Measurements from ENCODE around the gene DNAAF9. TPM values are rescaled to one million over a fixed set of nuclear protein-coding genes. Genes with fewer than 3 reads are reported as not detected.

Gene DNAAF9
- total RNA-seq, 4 donors from 2014 or later: 42.3 to 56.6 (median 46.3) TPM

- Histone ChIP-seq H3K4me1 (no peaks in the 10 kb centered on the region), H3K36me3 (no peaks in the 10 kb centered on the region), H3K9me3 (no peaks in the 10 kb centered on the region), H3K27me3 (no peaks in the 10 kb centered on the region), H3K27ac (no peak overlapping the region), H3K4me3 (no peak overlapping the region)
- in situ Hi-C loops (cut with MboI; ENCODE audit: low sequenced_read_pairs in 4 of 4) (no loop called here), intact Hi-C loops (cut with DNase I; ENCODE audit: low total_unique reads) (no loop called here)
- no peak for TF ChIP-seq POLR2A (IDR thresholded peaks at IDR 0.05)
- no peak for TF ChIP-seq CTCF (IDR thresholded peaks at IDR 0.05 in 4 of 5, conservative IDR thresholded peaks at IDR 0.05 in 1 of 5)
- ATAC-seq: no peak
- no peak for DNase-seq
These were observed 44.7 kb upstream of the DNAAF9 start for GRCh38 chr20:3452136-3452535.

- TF ChIP-seq CTCF (IDR thresholded peaks at IDR 0.05 in 4 of 5, conservative IDR thresholded peaks at IDR 0.05 in 1 of 5) (no peak), POLR2A (IDR thresholded peaks at IDR 0.05) (no peak)
- no peak for DNase-seq
- in situ Hi-C loops (cut with MboI; ENCODE audit: low sequenced_read_pairs in 4 of 4) (no loop called here), intact Hi-C loops (cut with DNase I; ENCODE audit: low total_unique reads) (no loop called here)
- no peaks in the 10 kb centered on the region for H3K27me3 ChIP-seq
- no peaks in the 10 kb centered on the region for H3K9me3 ChIP-seq
- ATAC-seq: no peak
- no peak overlapping the region for H3K27ac ChIP-seq
- H3K36me3 ChIP-seq: no peaks in the 10 kb centered on the region
- H3K4me1 ChIP-seq: no peaks in the 10 kb centered on the region
- no peak overlapping the region for H3K4me3 ChIP-seq
These were observed 41.9 kb upstream of the DNAAF9 start for GRCh38 chr20:3449319-3449718.

- ATAC-seq: no peak
- intact Hi-C loops (cut with DNase I; ENCODE audit: low total_unique reads) (no loop called here), in situ Hi-C loops (cut with MboI; ENCODE audit: low sequenced_read_pairs in 4 of 4) (no loop called here)
These were observed 39.9 kb upstream of the DNAAF9 start for GRCh38 chr20:3447321-3447720.

GRCh38 chr20:3446779-3447178, 39.3 kb upstream of the DNAAF9 start:
- H3K36me3 ChIP-seq: no peaks in the 10 kb centered on the region
- no peak for TF ChIP-seq POLR2A (IDR thresholded peaks at IDR 0.05)
- TF ChIP-seq CTCF (IDR thresholded peaks at IDR 0.05 in 4 of 5, conservative IDR thresholded peaks at IDR 0.05 in 1 of 5): no peak
- H3K4me3 ChIP-seq: no peak overlapping the region
- H3K4me1 ChIP-seq: peaks cover 0 to 2% of the 10 kb centered on the region in 2 donors
- intact Hi-C loops (cut with DNase I; ENCODE audit: low total_unique reads): no loop called here
- no peaks in the 10 kb centered on the region for H3K27me3 ChIP-seq
- DNase-seq: no peak
- no peak overlapping the region for H3K27ac ChIP-seq
- ATAC-seq: no peak
- in situ Hi-C loops (cut with MboI; ENCODE audit: low sequenced_read_pairs in 4 of 4): no loop called here
- H3K9me3 ChIP-seq: no peaks in the 10 kb centered on the region

More at GRCh38 chr20:3447321-3447720, 39.9 kb upstream of the DNAAF9 start:
- H3K4me1 ChIP-seq: peaks cover 0 to 2% of the 10 kb centered on the region in 2 donors
- H3K4me3 ChIP-seq: no peak overlapping the region
- H3K27me3 ChIP-seq: no peaks in the 10 kb centered on the region
- TF ChIP-seq POLR2A (IDR thresholded peaks at IDR 0.05) (no peak), CTCF (IDR thresholded peaks at IDR 0.05 in 4 of 5, conservative IDR thresholded peaks at IDR 0.05 in 1 of 5) (no peak)
- no peak for DNase-seq
- no peak overlapping the region for H3K27ac ChIP-seq
- H3K36me3 ChIP-seq: no peaks in the 10 kb centered on the region
- H3K9me3 ChIP-seq: no peaks in the 10 kb centered on the region

GRCh38 chr20:3436864-3437574, 29.6 kb upstream of the DNAAF9 start:
- intact Hi-C loops (cut with DNase I; ENCODE audit: low total_unique reads): no loop called here
- no peaks in the 10 kb centered on the region for H3K36me3 ChIP-seq
- no peak overlapping the region for H3K27ac ChIP-seq
- H3K4me3 ChIP-seq: no peak overlapping the region
- no peaks in the 10 kb centered on the region for H3K9me3 ChIP-seq
- DNase-seq (no peak), ATAC-seq (no peak)
- no peaks in the 10 kb centered on the region for H3K27me3 ChIP-seq
- no peaks in the 10 kb centered on the region for H3K4me1 ChIP-seq
- TF ChIP-seq CTCF (IDR thresholded peaks at IDR 0.05 in 4 of 5, conservative IDR thresholded peaks at IDR 0.05 in 1 of 5) (no peak), POLR2A (IDR thresholded peaks at IDR 0.05) (no peak)
- in situ Hi-C loops (cut with MboI; ENCODE audit: low sequenced_read_pairs in 4 of 4): no loop called here

All from gastrocnemius medialis (tissue), 4 donors.